ENCODE data around the gene NPR3.

GRCh38 chr5:32713770-32714381 is 2.8 kb downstream of the NPR3 start:
- TF ChIP-seq CTCF (conservative IDR thresholded peaks at IDR 0.05 in 1 of 2, IDR thresholded peaks at IDR 0.05 in 1 of 2; ENCODE audit: low read depth in 1 of 2, low read length in 2 of 2) (no peak), EZH2 (IDR thresholded peaks at IDR 0.05; ENCODE audit: low read length, missing control alignments) (no peak)

All from fibroblast of lung (primary cell).